Activated naive CD8-positive, alpha-beta T cell treated with anti-CD3 and anti-CD28 coated beads, Interleukin-2, amount 50 U/mL, for 24 hours (primary cell): ENCODE data around the gene SYT14.
"Not testable (repeated sequence)": the region's sequence is repeated elsewhere in the genome, so short reads cannot be mapped to it uniquely, and the experiment has no call there.

ENCODE experiments used
- ATAC-seq: fragments of 150-1000 bp; cut with Tn5 transposase; one replicate; pipeline ENCODE4 v1.10.0; 2021
- DNase-seq: peaks from one replicate; pipeline ENCODE4 v3.0.0; 2021
- H3K27ac Mint-ChIP-seq: one replicate; pipeline ENCODE4 v1.8.0; 2021; ENCODE audit warnings: mild to moderate bottlenecking, mixed read lengths
- H3K27me3 Mint-ChIP-seq: one replicate; pipeline ENCODE4 v1.8.0; 2021; ENCODE audit warnings: mixed read lengths
- H3K36me3 Mint-ChIP-seq: one replicate; pipeline ENCODE4 v1.8.0; 2021; ENCODE audit warnings: low read depth, mixed read lengths
- H3K4me1 Mint-ChIP-seq: one replicate; pipeline ENCODE4 v1.8.0; 2021; ENCODE audit warnings: mixed read lengths
- H3K4me3 Mint-ChIP-seq: one replicate; pipeline ENCODE4 v1.8.0; 2021; ENCODE audit warnings: mild to moderate bottlenecking, moderate library complexity, mixed read lengths
- H3K9me3 Mint-ChIP-seq: one replicate; pipeline ENCODE4 v1.8.0; 2021; ENCODE audit warnings: mixed read lengths

SYT14 gene

GRCh38 chr1:209937996-209938959 is at the start of gene SYT14:
TSS of gene SYT14 (plus strand) at chr1:209938217. CDS start at chr1:209938265, 48 bp downstream.
- ATAC-seq, result no peak
- peaks cover 3% of the 10 kb centered on the region for H3K36me3 Mint-ChIP-seq

GRCh38 chr1:209888291-209889076 is 49.5 kb upstream of the SYT14 start:
- not testable (repeated sequence) for H3K27ac Mint-ChIP-seq, DNase-seq, H3K36me3 Mint-ChIP-seq, H3K4me1 Mint-ChIP-seq, H3K4me3 Mint-ChIP-seq, ATAC-seq, H3K9me3 Mint-ChIP-seq
- peaks cover 16% of the 10 kb centered on the region for H3K27me3 Mint-ChIP-seq

More at GRCh38 chr1:209937996-209938959, at the start of gene SYT14:
- no peak within 1 kb of the TSS for H3K27ac Mint-ChIP-seq
- DNase-seq, result no peak
- peak within 1 kb of the TSS; percentile 61 for H3K4me3 Mint-ChIP-seq
- peaks cover 5% of the 10 kb centered on the region for H3K9me3 Mint-ChIP-seq
- H3K4me1 Mint-ChIP-seq, result peaks cover 9% of the 10 kb centered on the region
- H3K27me3 Mint-ChIP-seq, result peaks cover 49% of the 10 kb centered on the region

GRCh38 chr1:209889077-209889418 is 49.0 kb upstream of the SYT14 start:
- Mint-ChIP-seq H3K4me1 (peaks cover 5% of the 10 kb centered on the region), H3K36me3 (no peaks in the 10 kb centered on the region), H3K4me3 (no peak overlapping the region), H3K27ac (no peak overlapping the region), H3K9me3 (no peaks in the 10 kb centered on the region), H3K27me3 (peaks cover 19% of the 10 kb centered on the region)
- DNase-seq (no peak), ATAC-seq (no peak)

- Mint-ChIP-seq H3K9me3 (no peaks in the 10 kb centered on the region), H3K27me3 (peaks cover 11% of the 10 kb centered on the region), H3K36me3 (no peaks in the 10 kb centered on the region), H3K4me1 (no peaks in the 10 kb centered on the region), H3K27ac (no peak overlapping the region), H3K4me3 (no peak overlapping the region)
- no peak for DNase-seq
- no peak for ATAC-seq
These were observed 47.2 kb upstream of the SYT14 start for GRCh38 chr1:209890641-209891330.

- H3K36me3 Mint-ChIP-seq, result no peaks in the 10 kb centered on the region
- H3K4me1 Mint-ChIP-seq, result peaks cover 3% of the 10 kb centered on the region
- H3K27ac Mint-ChIP-seq, result no peak overlapping the region
- DNase-seq, result no peak
- no peaks in the 10 kb centered on the region for H3K9me3 Mint-ChIP-seq
- H3K27me3 Mint-ChIP-seq, result peaks cover 7% of the 10 kb centered on the region
- ATAC-seq, result no peak
- H3K4me3 Mint-ChIP-seq, result no peak overlapping the region
These were observed 44.3 kb upstream of the SYT14 start for GRCh38 chr1:209893751-209894150.

GRCh38 chr1:209895709-209896108 is 42.3 kb upstream of the SYT14 start:
- ATAC-seq (no peak), DNase-seq (no peak)
- H3K27ac Mint-ChIP-seq, result no peak overlapping the region
- H3K4me3 Mint-ChIP-seq, result no peak overlapping the region
- peaks cover 3% of the 10 kb centered on the region for H3K4me1 Mint-ChIP-seq
- no peaks in the 10 kb centered on the region for H3K36me3 Mint-ChIP-seq
- H3K9me3 Mint-ChIP-seq, result no peaks in the 10 kb centered on the region
- H3K27me3 Mint-ChIP-seq, result peaks cover 9% of the 10 kb centered on the region

- Mint-ChIP-seq H3K27ac (no peak overlapping the region), H3K4me3 (no peak overlapping the region), H3K4me1 (peaks cover 3% of the 10 kb centered on the region)
These were observed 41.7 kb upstream of the SYT14 start for GRCh38 chr1:209896346-209896745.

GRCh38 chr1:209898271-209898670 is 39.7 kb upstream of the SYT14 start:
- H3K4me3 Mint-ChIP-seq, H3K4me1 Mint-ChIP-seq, ATAC-seq, H3K9me3 Mint-ChIP-seq, DNase-seq, H3K27ac Mint-ChIP-seq, H3K36me3 Mint-ChIP-seq: not testable (repeated sequence)
- H3K27me3 Mint-ChIP-seq, result peaks cover 10% of the 10 kb centered on the region

More at GRCh38 chr1:209896346-209896745, 41.7 kb upstream of the SYT14 start:
- DNase-seq (no peak), ATAC-seq (no peak)
- Mint-ChIP-seq H3K9me3 (no peaks in the 10 kb centered on the region), H3K27me3 (peaks cover 9% of the 10 kb centered on the region), H3K36me3 (no peaks in the 10 kb centered on the region)

- not testable (repeated sequence) for H3K36me3 Mint-ChIP-seq, H3K4me1 Mint-ChIP-seq, H3K27ac Mint-ChIP-seq, H3K9me3 Mint-ChIP-seq, DNase-seq, ATAC-seq, H3K4me3 Mint-ChIP-seq, H3K27me3 Mint-ChIP-seq
These were observed 39.2 kb upstream of the SYT14 start for GRCh38 chr1:209898851-209899250.

GRCh38 chr1:209899948-209900347 is 38.1 kb upstream of the SYT14 start:
- DNase-seq, result peak; percentile 25
- Mint-ChIP-seq H3K4me3 (no peak overlapping the region), H3K4me1 (peaks cover 3% of the 10 kb centered on the region), H3K27ac (no peak overlapping the region), H3K27me3 (peaks cover 7% of the 10 kb centered on the region), H3K9me3 (no peaks in the 10 kb centered on the region), H3K36me3 (no peaks in the 10 kb centered on the region)
- no peak for ATAC-seq

- ATAC-seq (no peak), DNase-seq (no peak)
- Mint-ChIP-seq H3K4me3 (no peak overlapping the region), H3K9me3 (no peaks in the 10 kb centered on the region), H3K36me3 (no peaks in the 10 kb centered on the region), H3K27me3 (peaks cover 8% of the 10 kb centered on the region), H3K27ac (no peak overlapping the region), H3K4me1 (peaks cover 3% of the 10 kb centered on the region)
These were observed 37.3 kb upstream of the SYT14 start for GRCh38 chr1:209900734-209901133.

- H3K9me3 Mint-ChIP-seq, result no peaks in the 10 kb centered on the region
- no peak overlapping the region for H3K4me3 Mint-ChIP-seq
- H3K27me3 Mint-ChIP-seq, result peaks cover 8% of the 10 kb centered on the region
- H3K4me1 Mint-ChIP-seq, result no peaks in the 10 kb centered on the region
- ATAC-seq (no peak), DNase-seq (no peak)
- H3K27ac Mint-ChIP-seq, result no peak overlapping the region
- H3K36me3 Mint-ChIP-seq, result no peaks in the 10 kb centered on the region
These were observed 36.8 kb upstream of the SYT14 start for GRCh38 chr1:209901211-209901610.

GRCh38 chr1:209904774-209905173 is 33.2 kb upstream of the SYT14 start:
- not testable (repeated sequence) for H3K4me3 Mint-ChIP-seq, ATAC-seq, H3K27ac Mint-ChIP-seq, H3K36me3 Mint-ChIP-seq, H3K4me1 Mint-ChIP-seq, H3K9me3 Mint-ChIP-seq, DNase-seq
- peaks cover 12% of the 10 kb centered on the region for H3K27me3 Mint-ChIP-seq

GRCh38 chr1:209911746-209912145 is 26.3 kb upstream of the SYT14 start:
- H3K36me3 Mint-ChIP-seq, result no peaks in the 10 kb centered on the region
- H3K4me3 Mint-ChIP-seq, result no peak overlapping the region
- peaks cover 3% of the 10 kb centered on the region for H3K27me3 Mint-ChIP-seq
- H3K4me1 Mint-ChIP-seq, result no peaks in the 10 kb centered on the region
- ATAC-seq, result no peak
- H3K9me3 Mint-ChIP-seq, result peaks cover 8% of the 10 kb centered on the region
- no peak overlapping the region for H3K27ac Mint-ChIP-seq
- no peak for DNase-seq
